ENCODE data around the gene KCNJ5. TPM values are rescaled to one million over a fixed set of nuclear protein-coding genes. Genes with fewer than 3 reads are reported as not detected.

Gene KCNJ5
- total RNA-seq, 1 donor from 2014 or later, result 0.13 TPM

GRCh38 chr11:128893578-128894285, 2.6 kb downstream of the KCNJ5 start:
- DNase-seq (ENCODE audit: low spot score), result no peak
- no peak for ATAC-seq

DNA sequence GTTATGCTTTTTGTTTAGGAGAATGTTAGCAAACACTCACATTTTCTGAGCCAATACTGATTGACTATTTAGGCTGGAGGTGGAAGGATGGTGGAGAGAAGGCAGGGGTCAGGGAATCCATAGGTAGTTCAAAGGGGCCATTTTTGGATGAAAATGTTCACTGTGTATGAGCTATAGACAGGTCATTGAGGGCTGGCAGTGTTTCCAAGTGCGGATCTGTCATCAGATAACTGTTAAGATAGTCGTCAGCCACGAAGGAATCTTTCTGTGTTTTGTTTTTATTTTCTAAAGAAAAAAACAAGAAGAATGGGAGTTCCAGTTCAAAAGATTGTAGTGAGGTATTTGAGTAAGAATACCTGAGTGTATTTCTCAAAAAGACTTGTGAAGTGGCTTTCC, 3.1 kb downstream of the KCNJ5 start:
- no peak for DNase-seq (ENCODE audit: low spot score)
- ATAC-seq, result no peak

DNA sequence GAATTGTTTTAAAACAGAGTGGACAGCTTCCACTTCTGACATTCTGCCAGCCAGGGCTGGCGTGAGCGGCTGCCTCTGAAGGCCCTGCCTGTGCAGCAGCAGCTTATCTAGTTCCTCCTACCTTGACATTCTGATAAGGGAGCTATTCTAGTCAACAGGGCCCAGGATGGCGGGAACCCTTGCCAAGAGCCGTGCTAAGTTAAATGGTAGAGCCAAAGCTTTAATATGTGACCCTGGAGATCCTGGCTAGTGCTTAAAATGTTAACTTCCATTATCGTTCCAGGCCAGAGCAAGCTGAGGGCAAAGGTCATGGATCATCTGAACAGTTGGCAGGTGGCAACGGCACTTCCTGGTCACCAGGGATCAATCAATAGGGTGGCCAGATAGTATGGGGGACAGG, 3.5 kb downstream of the KCNJ5 start:
- ATAC-seq (peak; percentile 86), DNase-seq (ENCODE audit: low spot score) (peak; percentile 92)

- ATAC-seq (peak; percentile 4), DNase-seq (ENCODE audit: low spot score) (no peak)
Observed at GRCh38 chr11:128895526-128895925, 4.4 kb downstream of the KCNJ5 start.

- DNase-seq (ENCODE audit: low spot score), result no peak
- no peak for ATAC-seq
Observed at GRCh38 chr11:128896356-128896755, 5.2 kb downstream of the KCNJ5 start.

- ATAC-seq (no peak), DNase-seq (ENCODE audit: low spot score) (no peak)
Observed at GRCh38 chr11:128897826-128898225, 6.7 kb downstream of the KCNJ5 start.

DNA sequence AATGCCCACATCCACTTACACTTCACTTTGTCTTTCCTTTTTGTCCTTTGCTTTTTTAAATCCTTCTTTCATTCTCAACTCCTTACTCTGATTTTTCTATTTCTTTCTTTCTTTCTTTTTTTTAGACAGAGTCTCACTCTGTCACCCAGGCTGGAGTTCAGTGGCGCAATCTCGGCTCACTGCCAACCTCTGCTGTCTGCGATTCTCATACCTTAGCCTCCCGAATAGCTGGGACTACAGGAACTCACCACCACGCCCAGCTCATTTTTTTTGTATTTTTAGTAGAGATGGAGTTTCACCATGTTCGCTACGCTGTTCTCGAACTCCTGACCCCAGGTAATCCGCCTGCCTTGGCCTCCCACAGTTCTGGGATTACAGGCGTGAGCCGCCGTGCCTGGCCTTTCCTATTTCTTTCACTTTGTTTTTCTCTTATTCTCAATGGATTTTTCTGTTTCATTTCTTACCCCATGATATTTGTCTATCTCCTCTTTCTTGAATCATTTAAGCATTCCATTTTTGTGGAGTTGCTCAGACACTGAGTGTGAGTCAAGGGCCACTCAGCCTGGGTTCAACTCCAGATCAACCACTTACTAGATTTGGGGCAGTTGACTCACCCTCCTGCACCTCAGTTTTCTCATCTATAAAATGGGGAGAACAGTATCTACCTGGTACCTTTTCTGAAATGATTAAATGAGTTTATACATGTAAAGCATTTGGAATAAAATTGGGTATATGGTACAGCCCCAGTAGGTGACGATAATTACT, 7.6 kb downstream of the KCNJ5 start:
- DNase-seq (ENCODE audit: low spot score), result peak; percentile 82
- peak; percentile 38 for ATAC-seq

DNA sequence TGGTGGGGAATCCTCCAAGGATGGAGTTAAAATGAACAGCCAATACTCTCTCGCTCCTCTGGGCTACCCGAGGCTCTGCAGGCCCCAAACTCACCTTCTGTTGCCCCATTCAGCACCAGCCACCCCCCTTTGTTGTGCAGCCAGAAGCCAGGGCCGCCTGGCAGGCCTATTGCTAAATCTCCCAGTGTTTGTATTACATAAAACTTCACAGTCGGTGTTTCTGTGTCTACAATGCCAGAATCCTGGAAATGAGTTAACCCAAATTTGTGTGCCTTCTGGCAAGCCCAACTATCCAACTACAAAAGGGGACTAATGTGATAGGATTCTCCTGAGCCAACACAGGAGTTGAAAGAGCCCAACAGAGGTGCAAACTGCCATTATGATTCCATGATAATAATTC, 9.3 kb downstream of the KCNJ5 start:
- ATAC-seq, result peak; percentile 81
- peak; percentile 88 for DNase-seq (ENCODE audit: low spot score)

DNA sequence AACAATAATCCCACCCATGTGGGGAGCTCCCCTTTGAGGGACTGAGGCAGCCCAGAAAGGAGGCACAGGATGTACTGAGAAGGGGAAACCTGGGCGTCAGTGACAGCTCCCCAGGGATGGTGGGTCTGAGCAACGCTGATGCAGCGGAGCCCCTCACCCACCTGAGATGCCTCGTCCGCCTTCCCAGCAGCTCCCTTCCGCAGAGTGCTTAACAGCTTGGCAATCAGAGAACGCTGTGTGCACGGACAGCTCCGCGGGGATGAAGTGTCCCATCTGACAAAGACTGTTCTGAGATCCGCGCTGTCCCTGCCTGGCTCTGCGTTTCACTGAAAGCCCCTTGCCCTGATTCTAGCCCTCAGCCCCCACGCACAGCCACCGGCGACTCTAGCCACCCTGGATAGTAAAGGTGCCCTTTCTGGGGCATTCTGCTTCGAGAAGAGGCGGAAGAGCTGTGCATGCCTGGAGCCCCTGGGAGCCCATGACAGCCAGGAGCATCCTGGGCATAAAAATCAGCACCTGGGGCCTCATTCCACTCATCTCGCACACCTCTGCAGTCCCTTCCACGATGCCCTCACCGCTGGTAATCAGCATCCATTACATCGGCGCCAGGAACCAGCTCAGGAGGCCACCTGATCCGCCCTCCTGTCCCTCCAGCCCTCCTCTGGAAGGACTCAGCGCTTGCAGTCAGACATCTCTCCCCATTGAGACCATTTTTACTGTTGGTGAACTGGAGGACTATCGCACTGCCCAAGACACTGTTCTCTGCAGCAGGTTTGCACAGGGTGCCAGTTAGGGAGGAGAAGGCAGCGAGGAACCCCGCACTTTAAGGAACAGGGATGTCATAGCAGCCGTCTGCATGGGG, 10.7 kb downstream of the KCNJ5 start:
- ATAC-seq, result no peak
- no peak for DNase-seq (ENCODE audit: low spot score)

DNA sequence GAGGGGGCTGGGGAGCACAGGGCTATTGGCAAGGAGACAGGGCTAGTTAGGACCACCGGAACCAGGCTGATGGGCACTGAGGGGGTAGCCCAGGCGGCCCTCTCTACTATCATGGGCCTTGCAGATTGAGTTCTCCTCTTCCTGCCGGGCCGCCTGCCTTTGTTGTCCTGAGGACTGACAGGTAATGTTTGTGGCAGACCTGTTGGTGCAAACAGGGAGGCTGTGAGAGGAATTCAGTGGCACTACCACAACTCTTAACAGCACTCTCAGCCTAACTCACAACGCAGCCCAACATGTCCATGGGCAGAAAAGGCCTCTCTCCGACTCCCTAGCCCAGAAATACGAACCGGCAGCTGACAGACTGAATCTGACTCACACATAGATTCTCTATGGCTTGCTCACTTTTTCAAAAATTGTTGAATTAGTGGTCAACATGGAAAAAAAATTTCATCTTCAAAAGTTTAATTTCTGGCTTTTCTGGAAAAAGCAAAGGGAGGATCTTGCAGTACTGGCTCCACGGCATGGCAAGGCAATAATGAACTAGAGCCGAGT, 11.4 kb downstream of the KCNJ5 start:
- ATAC-seq, result no peak
- no peak for DNase-seq (ENCODE audit: low spot score)

GRCh38 chr11:128903248-128904061, 12.3 kb downstream of the KCNJ5 start:
- ATAC-seq (peak; percentile 17), DNase-seq (ENCODE audit: low spot score) (no peak)

DNA sequence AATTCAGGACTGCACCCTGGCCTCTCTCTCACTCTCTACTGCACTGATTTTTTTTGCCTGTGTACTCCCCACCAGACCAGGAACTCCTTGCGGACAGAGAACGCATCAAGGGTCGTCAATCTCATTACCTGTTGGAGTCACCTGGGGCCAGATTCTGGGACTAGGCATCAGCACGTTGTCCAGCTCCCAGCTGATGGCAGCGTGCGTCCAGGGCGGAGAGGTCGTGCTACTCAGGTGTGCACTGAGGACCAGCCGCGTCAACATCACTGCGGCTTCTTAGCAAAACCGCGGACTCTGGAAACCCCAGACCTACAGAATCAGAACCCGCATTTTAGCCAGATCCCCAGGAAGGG, 13.1 kb downstream of the KCNJ5 start:
- DNase-seq (ENCODE audit: low spot score), result no peak
- ATAC-seq, result no peak

- DNase-seq (ENCODE audit: low spot score), result no peak
Observed at GRCh38 chr11:128904656-128905344, 13.6 kb downstream of the KCNJ5 start.

DNA sequence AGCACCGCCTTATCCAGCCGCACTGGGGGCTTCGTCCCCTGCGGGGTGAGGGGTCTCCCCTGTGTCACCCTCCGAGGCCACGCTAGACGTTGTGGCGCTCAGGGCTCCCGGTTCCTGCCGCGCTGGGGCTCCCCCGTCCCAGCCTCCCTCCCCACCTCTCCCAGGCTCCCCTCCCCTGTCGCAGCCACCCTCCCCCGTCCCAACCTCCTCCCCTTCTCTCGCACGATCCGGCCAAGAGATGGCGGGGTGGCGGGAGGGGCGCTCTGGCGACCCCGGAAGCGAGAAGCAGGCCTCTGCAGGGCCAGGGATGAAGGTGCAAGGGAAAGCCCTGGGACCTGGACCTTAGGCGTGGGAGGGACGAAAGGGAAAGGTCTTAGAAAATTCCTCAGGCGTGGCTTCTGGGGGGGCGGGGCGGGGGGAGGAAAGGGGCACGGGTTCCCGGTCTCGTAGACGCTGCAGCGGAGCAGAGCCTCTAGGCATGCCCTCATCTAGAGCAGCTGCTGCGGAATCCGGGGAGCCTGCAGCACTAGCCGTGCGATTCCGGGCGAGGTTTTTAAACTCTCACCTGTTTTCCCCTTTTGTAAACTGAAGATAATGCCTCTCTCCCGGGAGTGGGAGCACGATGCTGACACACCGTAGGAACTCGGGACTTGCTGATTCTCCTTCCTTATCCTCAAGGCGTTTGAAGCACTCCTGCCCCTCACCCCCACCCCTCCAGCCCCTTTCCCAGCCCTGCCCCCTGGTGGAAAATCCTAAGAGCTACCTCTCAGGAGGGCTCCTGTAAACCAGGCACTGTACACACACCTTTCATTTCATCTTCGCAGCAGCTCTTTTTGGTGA, 14.4 kb downstream of the KCNJ5 start:
- DNase-seq (ENCODE audit: low spot score), result no peak
- peak; percentile 55 for ATAC-seq

More at GRCh38 chr11:128904656-128905344, 13.6 kb downstream of the KCNJ5 start:
- ATAC-seq, result peak; percentile 4

- ATAC-seq (peak; percentile 17), DNase-seq (ENCODE audit: low spot score) (no peak)
Observed at GRCh38 chr11:128906185-128907050, 15.3 kb downstream of the KCNJ5 start.

- DNase-seq (ENCODE audit: low spot score) (no peak), ATAC-seq (no peak)
Observed at GRCh38 chr11:128907585-128907984, 16.4 kb downstream of the KCNJ5 start.

GRCh38 chr11:128908391-128909246, 17.5 kb downstream of the KCNJ5 start:
- DNase-seq (ENCODE audit: low spot score) (no peak), ATAC-seq (peak; percentile 26)
